Neural cell (in vitro differentiated cells): ENCODE data around the gene CSRNP2. TPM values are rescaled to one million over a fixed set of nuclear protein-coding genes. Genes with fewer than 3 reads are reported as not detected.

ENCODE experiments used
- H2AFZ ChIP-seq: fragments of 200-600, 300-800 bp; sonication (generic), shearing (Covaris generic); 2 replicates; pipeline ENCODE4 v1.6.0; 2014; ENCODE audit warnings: low read depth, mild to moderate bottlenecking, antibody characterized with exemption, low read length, moderate library complexity
- H3F3A ChIP-seq: fragments of 200-600 bp; shearing (Covaris generic); 2 replicates; pipeline ENCODE4 v1.6.1; 2016; ENCODE audit warnings: mild to moderate bottlenecking, moderate library complexity, mixed read lengths, antibody characterized with exemption, low read length; ENCODE audit not compliant: insufficient read depth, poor library complexity, severe bottlenecking
- H3K27ac ChIP-seq: fragments of 200-600, 300-800 bp; sonication (generic), shearing (Covaris generic); 2 replicates; pipeline ENCODE4 v1.5.1; 2014; ENCODE audit warnings: mild to moderate bottlenecking, low read length, moderate library complexity
- H3K27me3 ChIP-seq: fragments of 300-800, 200-600 bp; sonication (generic), shearing (Covaris generic); 2 replicates; pipeline ENCODE4 v1.6.0; 2014; ENCODE audit warnings: mild to moderate bottlenecking, low read depth, low read length, moderate library complexity; ENCODE audit not compliant: insufficient read depth
- H3K36me3 ChIP-seq: fragments of 300-800, 200-600 bp; sonication (generic), shearing (Covaris generic); 2 replicates; pipeline ENCODE4 v1.5.1; 2014; ENCODE audit warnings: mild to moderate bottlenecking, antibody characterized with exemption, low read length, moderate library complexity; ENCODE audit not compliant: insufficient read depth
- H3K4me2 ChIP-seq: fragments of 300-800, 200-600 bp; sonication (generic), shearing (Covaris generic); 2 replicates; pipeline ENCODE4 v1.6.0; 2014; ENCODE audit warnings: mild to moderate bottlenecking, low read length
- H3K4me3 ChIP-seq: fragments of 300-800, 200-600 bp; sonication (generic), shearing (Covaris generic); 2 replicates; pipeline ENCODE4 v1.5.1; 2014; ENCODE audit warnings: mild to moderate bottlenecking, low read length, moderate library complexity
- H3K79me2 ChIP-seq: fragments of 200-600 bp; shearing (Covaris generic); replicated peaks from 2 replicates; pipeline ENCODE4 v1.6.0; 2014; ENCODE audit warnings: mild to moderate bottlenecking, low read length, moderate library complexity; ENCODE audit not compliant: insufficient read depth
- H3K9ac ChIP-seq: fragments of 300-800, 200-600 bp; sonication (generic), shearing (Covaris generic); 2 replicates; pipeline ENCODE4 v1.6.1; 2016; ENCODE audit warnings: mild to moderate bottlenecking, low read length, mixed read lengths
- H3K9me2 ChIP-seq: fragments of 200-600 bp; shearing (Covaris generic); 2 replicates; pipeline ENCODE4 v1.6.1; 2016; ENCODE audit warnings: mild to moderate bottlenecking, low read length, mixed read lengths; ENCODE audit not compliant: insufficient read depth
- H3K9me3 ChIP-seq: fragments of 200-600, 300-800 bp; sonication (generic), shearing (Covaris generic); 2 replicates; pipeline ENCODE4 v1.6.1; 2016; ENCODE audit warnings: mild to moderate bottlenecking, mixed run types, low read length, moderate library complexity, mixed read lengths
- H4K20me1 ChIP-seq: fragments of 200-600 bp; shearing (Covaris generic); 2 replicates; pipeline ENCODE4 v1.6.1; 2016; ENCODE audit warnings: mild to moderate bottlenecking, mixed run types; ENCODE audit not compliant: insufficient read depth
- CTCF ChIP-seq: fragments of 450-650 bp; IDR thresholded peaks from 2 replicates; pipeline ENCODE4 v1.5.1; 2014; ENCODE audit warnings: antibody characterized with exemption, mild to moderate bottlenecking, moderate library complexity; ENCODE audit not compliant: poor library complexity, severe bottlenecking
- EP300 ChIP-seq: fragments of 450-650 bp; conservative IDR thresholded peaks from 2 replicates; pipeline ENCODE4 v1.6.1; 2014; ENCODE audit warnings: antibody characterized with exemption, mild to moderate bottlenecking, moderate library complexity; ENCODE audit not compliant: poor library complexity, severe bottlenecking
- EZH2 ChIP-seq: fragments of 200-600, 300-800 bp; shearing (Covaris generic), sonication (generic); IDR thresholded peaks from 2 replicates; pipeline ENCODE4 v1.6.1; 2014; ENCODE audit warnings: antibody characterized with exemption, low read length, borderline replicate concordance, mild to moderate bottlenecking; ENCODE audit not compliant: insufficient read depth, poor library complexity, severe bottlenecking
- MXI1 ChIP-seq: fragments of 450-650 bp; conservative IDR thresholded peaks from 2 replicates; pipeline ENCODE4 v1.6.1; 2014; ENCODE audit warnings: antibody characterized with exemption, mild to moderate bottlenecking; ENCODE audit not compliant: poor library complexity, severe bottlenecking
- POLR2AphosphoS5 ChIP-seq: IDR thresholded peaks from 2 replicates; pipeline ENCODE4 v1.6.1; 2012
- RAD21 ChIP-seq: fragments of 450-650 bp; conservative IDR thresholded peaks from 2 replicates; pipeline ENCODE4 v1.6.1; 2014; ENCODE audit warnings: antibody characterized with exemption, mild to moderate bottlenecking, moderate library complexity
- REST ChIP-seq: IDR thresholded peaks from 2 replicates; pipeline ENCODE4 v1.6.1; 2012; ENCODE audit warnings: borderline replicate concordance
- SMC3 ChIP-seq: fragments of 450-650 bp; conservative IDR thresholded peaks from 2 replicates; pipeline ENCODE4 v1.6.1; 2014; ENCODE audit warnings: antibody characterized with exemption, mild to moderate bottlenecking, moderate library complexity; ENCODE audit not compliant: poor library complexity
- TAF1 ChIP-seq: IDR thresholded peaks from 2 replicates; pipeline ENCODE4 v1.6.1; 2012; ENCODE audit warnings: low read depth
- polyA plus RNA-seq: library from polyadenylated mRNA; depleted of rRNA; stranded (reverse); fragments of >200 nt; gene quantifications from 2 replicates; pipeline ENCODE4 v1.2.3, GENCODE V29; 2014

Gene CSRNP2
- polyA plus RNA-seq, 1 donor from 2014 or later: 114 TPM

GRCh38 chr12:51036279-51036678 lies 47.1 kb downstream of the CSRNP2 start:
- no peaks in the 10 kb centered on the region for H3K9me2 ChIP-seq
- H4K20me1 ChIP-seq: no peaks in the 10 kb centered on the region
- no peak for TF ChIP-seq CTCF
- no peak for TF ChIP-seq SMC3
- TF ChIP-seq POLR2AphosphoS5: no peak
- TF ChIP-seq RAD21: no peak
- TF ChIP-seq MXI1: no peak
- H3K9me3 ChIP-seq: no peaks in the 10 kb centered on the region
- H2AFZ ChIP-seq: no peak overlapping the region
- H3F3A ChIP-seq: no peaks in the 10 kb centered on the region
- H3K4me2 ChIP-seq: no peak overlapping the region
- H3K4me3 ChIP-seq: no peak overlapping the region
- H3K27ac ChIP-seq: no peak overlapping the region
- no peak overlapping the region for H3K9ac ChIP-seq
- no peaks in the 10 kb centered on the region for H3K27me3 ChIP-seq
- H3K79me2 ChIP-seq: no peaks in the 10 kb centered on the region
- no peaks in the 10 kb centered on the region for H3K36me3 ChIP-seq

GRCh38 chr12:51033457-51034089 lies 49.8 kb downstream of the CSRNP2 start:
- Histone ChIP-seq H3K4me3 (no peak overlapping the region), H2AFZ (no peak overlapping the region), H3K9me2 (no peaks in the 10 kb centered on the region), H3K79me2 (no peaks in the 10 kb centered on the region), H3K27me3 (no peaks in the 10 kb centered on the region), H3K4me2 (no peak overlapping the region), H3K9me3 (no peaks in the 10 kb centered on the region), H3F3A (no peaks in the 10 kb centered on the region), H3K36me3 (no peaks in the 10 kb centered on the region), H3K27ac (no peak overlapping the region), H3K9ac (no peak overlapping the region), H4K20me1 (no peaks in the 10 kb centered on the region)
- TF ChIP-seq RAD21 (no peak), CTCF (no peak), SMC3 (no peak)

GRCh38 chr12:51033048-51033447 lies 50.3 kb downstream of the CSRNP2 start:
- no peak overlapping the region for H3K9ac ChIP-seq
- TF ChIP-seq RAD21 (no peak), EP300 (no peak), SMC3 (no peak), MXI1 (no peak), CTCF (no peak), POLR2AphosphoS5 (no peak), REST (no peak), TAF1 (no peak), EZH2 (no peak)
- H4K20me1 ChIP-seq: no peaks in the 10 kb centered on the region
- no peaks in the 10 kb centered on the region for H3K9me3 ChIP-seq
- H3K27me3 ChIP-seq: no peaks in the 10 kb centered on the region
- H3K27ac ChIP-seq: no peak overlapping the region
- H3K4me2 ChIP-seq: no peak overlapping the region
- H3K36me3 ChIP-seq: no peaks in the 10 kb centered on the region
- no peaks in the 10 kb centered on the region for H3F3A ChIP-seq
- no peak overlapping the region for H2AFZ ChIP-seq
- H3K79me2 ChIP-seq: no peaks in the 10 kb centered on the region
- no peaks in the 10 kb centered on the region for H3K9me2 ChIP-seq
- H3K4me3 ChIP-seq: no peak overlapping the region
